ENCODE measurements around the gene ADAMTS2.

DNA sequence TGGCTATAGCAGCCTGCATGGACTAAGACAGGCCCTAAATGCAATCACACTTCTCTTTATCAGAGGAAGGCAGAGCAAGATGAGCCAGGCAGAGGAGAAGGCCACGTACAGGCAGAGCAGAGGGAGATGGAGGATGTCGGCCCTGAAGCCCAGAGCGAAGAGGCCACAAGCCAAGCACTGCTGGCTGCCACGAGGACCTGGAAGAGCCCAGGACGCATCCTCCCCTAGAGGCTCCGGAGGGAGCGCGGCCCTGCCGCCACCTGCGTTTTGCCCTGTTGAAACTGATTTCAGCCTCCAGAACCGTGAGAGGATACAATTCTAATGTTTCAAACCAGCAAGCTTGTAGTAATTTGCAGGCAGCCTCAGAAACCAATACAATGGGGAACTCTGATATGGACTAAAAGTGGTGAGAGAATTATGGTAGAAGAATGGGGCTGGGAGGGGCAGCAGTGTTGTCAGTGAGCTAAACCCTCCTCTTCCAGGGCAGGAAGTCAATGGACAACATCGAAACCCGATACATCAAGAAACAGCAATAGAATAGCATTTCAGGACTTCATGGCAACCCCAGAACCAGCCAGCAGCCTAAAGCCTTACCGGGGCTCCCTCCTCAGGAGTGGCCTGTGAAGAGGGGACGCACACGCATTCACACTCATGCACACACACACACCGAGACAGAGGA lies 32.6 kb downstream of the ADAMTS2 start:
- TF ChIP-seq, protein P1, sequence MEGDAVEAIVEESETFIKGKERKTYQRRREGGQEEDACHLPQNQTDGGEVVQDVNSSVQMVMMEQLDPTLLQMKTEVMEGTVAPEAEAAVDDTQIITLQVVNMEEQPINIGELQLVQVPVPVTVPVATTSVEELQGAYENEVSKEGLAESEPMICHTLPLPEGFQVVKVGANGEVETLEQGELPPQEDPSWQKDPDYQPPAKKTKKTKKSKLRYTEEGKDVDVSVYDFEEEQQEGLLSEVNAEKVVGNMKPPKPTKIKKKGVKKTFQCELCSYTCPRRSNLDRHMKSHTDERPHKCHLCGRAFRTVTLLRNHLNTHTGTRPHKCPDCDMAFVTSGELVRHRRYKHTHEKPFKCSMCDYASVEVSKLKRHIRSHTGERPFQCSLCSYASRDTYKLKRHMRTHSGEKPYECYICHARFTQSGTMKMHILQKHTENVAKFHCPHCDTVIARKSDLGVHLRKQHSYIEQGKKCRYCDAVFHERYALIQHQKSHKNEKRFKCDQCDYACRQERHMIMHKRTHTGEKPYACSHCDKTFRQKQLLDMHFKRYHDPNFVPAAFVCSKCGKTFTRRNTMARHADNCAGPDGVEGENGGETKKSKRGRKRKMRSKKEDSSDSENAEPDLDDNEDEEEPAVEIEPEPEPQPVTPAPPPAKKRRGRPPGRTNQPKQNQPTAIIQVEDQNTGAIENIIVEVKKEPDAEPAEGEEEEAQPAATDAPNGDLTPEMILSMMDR (conservative IDR thresholded peaks at IDR 0.05) = no peak
- no peak for TF ChIP-seq ZFX (IDR thresholded peaks at IDR 0.05)
